Gastroesophageal sphincter (tissue), 4 donors: ENCODE results near the gene RBL2. TPM values are rescaled to one million over a fixed set of nuclear protein-coding genes. Genes with fewer than 3 reads are reported as not detected.

ENCODE experiments used
- ATAC-seq: fragments of 150-250 bp; one replicate; pipeline ENCODE4 v1.9.1; 2016; ENCODE audit warnings: mild to moderate bottlenecking, moderate library complexity
- H3K27ac ChIP-seq, 4 donors: fragments of 200-600 bp; sonication (generic) in 3 of 4; 1 replicate in 3 of 4; 2 replicates in 1 of 4; pipeline ENCODE4 v1.5.1; 2016 to 2019
- H3K27me3 ChIP-seq: fragments of 200-600 bp; sonication (generic); one replicate; pipeline ENCODE4 v1.5.1; 2019
- H3K36me3 ChIP-seq, 2 donors: fragments of 200-600 bp; sonication (generic); one replicate each; pipeline ENCODE4 v1.5.1; 2019; ENCODE audit warnings: control low read depth in 1 of 2
- H3K4me1 ChIP-seq, 3 donors: fragments of 200-600 bp; sonication (generic); 1 replicate in 2 of 3; 2 replicates in 1 of 3; pipeline ENCODE4 v1.5.1; 2016 to 2019; ENCODE audit warnings: control low read depth in 2 of 3
- H3K4me3 ChIP-seq, 2 donors: fragments of 200-600 bp; sonication (generic); one replicate each; pipeline ENCODE4 v1.5.1; 2019; ENCODE audit warnings: mild to moderate bottlenecking in 1 of 2, moderate library complexity in 1 of 2
- H3K9me3 ChIP-seq, 3 donors: fragments of 200-600 bp; sonication (generic); one replicate each; pipeline ENCODE4 v1.5.1; 2017 to 2019; ENCODE audit warnings: control low read depth in 2 of 3
- CTCF ChIP-seq, 4 experiments: fragments of 200-600 bp in 2 of 4; fragments of 450-650 bp in 2 of 4; sonication (generic) in 1 of 4; IDR thresholded peaks; one replicate each; pipeline ENCODE4 v1.5.1; 2017 to 2019; ENCODE audit warnings: antibody characterized with exemption in 4 of 4, mild to moderate bottlenecking in 2 of 4, moderate library complexity in 2 of 4
- EP300 ChIP-seq: sonication (generic); formaldehyde crosslinking; IDR thresholded peaks from one replicate; pipeline ENCODE4 v1.6.1; 2017; ENCODE audit warnings: antibody characterized with exemption, mild to moderate bottlenecking
- POLR2A ChIP-seq, 2 donors: fragments of 450-650 bp; IDR thresholded peaks; one replicate each; pipeline ENCODE4 v1.6.1; 2017; ENCODE audit warnings: antibody characterized with exemption in 2 of 2, mild to moderate bottlenecking in 2 of 2, moderate library complexity in 1 of 2
- POLR2AphosphoS5 ChIP-seq: sonication (generic); formaldehyde crosslinking; IDR thresholded peaks from one replicate; pipeline ENCODE4 v1.6.1; 2017; ENCODE audit warnings: antibody characterized with exemption
- WGBS, 2 donors: methylation state at CpG; one replicate each; pipeline ENCODE4 v1.1.5; 2018; ENCODE audit warnings: low coverage in 1 of 2; 5-methylcytosine and 5-hydroxymethylcytosine counted together
- total RNA-seq, 4 donors: library from RNA; depleted of rRNA; stranded (reverse); fragments of >200 nt; gene quantifications; one replicate each; pipeline ENCODE4 v1.1.0, GENCODE V29; 2016

The RBL2 gene
- total RNA-seq, 4 donors from 2014 or later: 74.5 to 108 (median 98.7) TPM

GRCh38 chr16:53480394-53480793, 46.1 kb downstream of the RBL2 start:
- Histone ChIP-seq H3K27ac (no peak overlapping the region), H3K4me1 (no peaks in the 10 kb centered on the region), H3K36me3 (peaks cover 9 to 94% of the 10 kb centered on the region in 2 donors), H3K9me3 (no peaks in the 10 kb centered on the region), H3K27me3 (no peaks in the 10 kb centered on the region), H3K4me3 (no peak overlapping the region)
- ATAC-seq: no peak
- TF ChIP-seq CTCF (IDR thresholded peaks at IDR 0.05) (no peak), EP300 (no peak), POLR2AphosphoS5 (no peak), POLR2A (IDR thresholded peaks at IDR 0.05) (no peak)
- WGBS, 2 donors: 92 to 100% methylated on average over 1 of the region's 1 CpG

- no peaks in the 10 kb centered on the region for H3K9me3 ChIP-seq
- H3K36me3 ChIP-seq: peaks cover 9 to 99% of the 10 kb centered on the region in 2 donors
- no peaks in the 10 kb centered on the region for H3K4me1 ChIP-seq
- no peaks in the 10 kb centered on the region for H3K27me3 ChIP-seq
- no peak overlapping the region for H3K4me3 ChIP-seq
- ATAC-seq: no peak
- WGBS, 2 donors: 94 to 100% methylated on average over 2 of the region's 2 CpGs
- no peak overlapping the region for H3K27ac ChIP-seq
- no peak for TF ChIP-seq EP300
- TF ChIP-seq POLR2AphosphoS5: no peak
- TF ChIP-seq CTCF (IDR thresholded peaks at IDR 0.05): no peak
- no peak for TF ChIP-seq POLR2A (IDR thresholded peaks at IDR 0.05)
Observed at GRCh38 chr16:53482123-53482522, 47.9 kb downstream of the RBL2 start.

- Histone ChIP-seq H3K4me3 (no peak overlapping the region), H3K9me3 (no peaks in the 10 kb centered on the region), H3K27me3 (no peaks in the 10 kb centered on the region), H3K4me1 (peaks cover 0 to 9% (median 0%) of the 10 kb centered on the region in 3 donors), H3K27ac (no peak overlapping the region), H3K36me3 (peaks cover 7 to 100% of the 10 kb centered on the region in 2 donors)
- WGBS, 2 donors: 91 to 92% methylated on average over 1 to 2 of the region's 2 CpGs
- no peak for TF ChIP-seq POLR2A (IDR thresholded peaks at IDR 0.05)
- no peak for TF ChIP-seq POLR2AphosphoS5
- no peak for TF ChIP-seq EP300
- no peak for TF ChIP-seq CTCF (IDR thresholded peaks at IDR 0.05)
- ATAC-seq: no peak
Observed at GRCh38 chr16:53484542-53484941, 50.3 kb downstream of the RBL2 start.

GRCh38 chr16:53486230-53486629, 52.0 kb downstream of the RBL2 start:
- no peaks in the 10 kb centered on the region for H3K9me3 ChIP-seq
- no peaks in the 10 kb centered on the region for H3K27me3 ChIP-seq
- H3K36me3 ChIP-seq: peaks cover 9 to 99% of the 10 kb centered on the region in 2 donors
- TF ChIP-seq CTCF (IDR thresholded peaks at IDR 0.05): no peak
- no peak for TF ChIP-seq EP300
- TF ChIP-seq POLR2AphosphoS5: no peak
- no peak for TF ChIP-seq POLR2A (IDR thresholded peaks at IDR 0.05)
- no peak overlapping the region for H3K4me3 ChIP-seq
- no peak overlapping the region for H3K27ac ChIP-seq
- no peak for ATAC-seq
- H3K4me1 ChIP-seq: peaks cover 0 to 16% (median 0%) of the 10 kb centered on the region in 3 donors

GRCh38 chr16:53489755-53490154, 55.5 kb downstream of the RBL2 start:
- H3K4me3 ChIP-seq: no peak overlapping the region
- peak overlapping the region in 1 of 4 donors; percentile 20 for H3K27ac ChIP-seq
- ATAC-seq: no peak
- H3K27me3 ChIP-seq: no peaks in the 10 kb centered on the region
- 30 to 64% methylated on average over 1 of the region's 1 CpG for WGBS, 2 donors
- no peaks in the 10 kb centered on the region for H3K9me3 ChIP-seq
- peaks cover 0 to 16% (median 0%) of the 10 kb centered on the region in 3 donors for H3K4me1 ChIP-seq
- TF ChIP-seq POLR2A (IDR thresholded peaks at IDR 0.05): no peak
- no peak for TF ChIP-seq POLR2AphosphoS5
- no peak for TF ChIP-seq CTCF (IDR thresholded peaks at IDR 0.05)
- TF ChIP-seq EP300: no peak
- peaks cover 5 to 99% of the 10 kb centered on the region in 2 donors for H3K36me3 ChIP-seq
